NCI-H460 (cell line): ENCODE measurements around the gene NENF. TPM values are rescaled to one million over a fixed set of nuclear protein-coding genes. Genes with fewer than 3 reads are reported as not detected.

Experiments
- total RNA-seq: library from RNA; depleted of rRNA; stranded (reverse); fragments of >200 nt; shearing (Covaris generic); gene quantifications from 2 replicates; pipeline ENCODE4 v1.2.3, GENCODE V29; 2014; rRNA removed

NENF gene
- total RNA-seq, 1 experiment from 2014 or later, result 101 TPM

Other genes starting within 250 kb of the NENF start
- 53.8 and 56.4 TPM in 2 replicates for gene PPP2R5A, start 147.5 kb upstream of the NENF start, total RNA-seq
- 30.8 and 36.5 TPM in 2 replicates for gene PACC1, start 18.0 kb upstream of the NENF start, total RNA-seq
- 16.7 and 19.2 TPM in 2 replicates for gene ATF3, start 175.8 kb downstream of the NENF start, total RNA-seq